PFSK-1 (cell line): ENCODE results near the gene FOXO6.

ENCODE experiments used
- FOXP2 ChIP-seq: optimal IDR thresholded peaks from 2 replicates; pipeline ENCODE3; 2011; ENCODE audit warnings: borderline replicate concordance, control low read depth, inconsistent platforms; ENCODE audit not compliant: insufficient read depth; ENCODE audit errors: extremely low read length, extremely low read depth
- POLR2AphosphoS5 ChIP-seq: IDR thresholded peaks from 2 replicates; pipeline ENCODE4 v1.6.1; 2012; ENCODE audit warnings: low read depth, mild to moderate bottlenecking, control low read depth, low read length, moderate library complexity
- SIN3A ChIP-seq: IDR thresholded peaks from 2 replicates; pipeline ENCODE4 v1.6.1; 2012; ENCODE audit warnings: mild to moderate bottlenecking, low read length, moderate library complexity, borderline replicate concordance; ENCODE audit not compliant: insufficient read depth
- TAF1 ChIP-seq: IDR thresholded peaks from 2 replicates; pipeline ENCODE4 v1.6.1; 2012; ENCODE audit warnings: low read length, control low read depth, borderline replicate concordance; ENCODE audit not compliant: insufficient read depth
- TF ChIP-seq, protein P1 (sequence below), 2 experiments: IDR thresholded peaks; 2 replicates each; pipeline versions ENCODE4 v1.6.1 to v1.8.0; 2011 to 2012; ENCODE audit warnings: low read depth in 2 of 2, low read length in 2 of 2, control low read depth in 1 of 2, inconsistent platforms in 1 of 2, mild to moderate bottlenecking in 1 of 2, moderate library complexity in 1 of 2; ENCODE audit not compliant: insufficient read depth in 1 of 2

The FOXO6 gene

GRCh38 chr1:41408691-41409090, 47.5 kb downstream of the FOXO6 start:
- TF ChIP-seq POLR2AphosphoS5 (no peak), SIN3A (no peak), TAF1 (no peak), FOXP2 (no peak)
- TF ChIP-seq, protein P1, sequence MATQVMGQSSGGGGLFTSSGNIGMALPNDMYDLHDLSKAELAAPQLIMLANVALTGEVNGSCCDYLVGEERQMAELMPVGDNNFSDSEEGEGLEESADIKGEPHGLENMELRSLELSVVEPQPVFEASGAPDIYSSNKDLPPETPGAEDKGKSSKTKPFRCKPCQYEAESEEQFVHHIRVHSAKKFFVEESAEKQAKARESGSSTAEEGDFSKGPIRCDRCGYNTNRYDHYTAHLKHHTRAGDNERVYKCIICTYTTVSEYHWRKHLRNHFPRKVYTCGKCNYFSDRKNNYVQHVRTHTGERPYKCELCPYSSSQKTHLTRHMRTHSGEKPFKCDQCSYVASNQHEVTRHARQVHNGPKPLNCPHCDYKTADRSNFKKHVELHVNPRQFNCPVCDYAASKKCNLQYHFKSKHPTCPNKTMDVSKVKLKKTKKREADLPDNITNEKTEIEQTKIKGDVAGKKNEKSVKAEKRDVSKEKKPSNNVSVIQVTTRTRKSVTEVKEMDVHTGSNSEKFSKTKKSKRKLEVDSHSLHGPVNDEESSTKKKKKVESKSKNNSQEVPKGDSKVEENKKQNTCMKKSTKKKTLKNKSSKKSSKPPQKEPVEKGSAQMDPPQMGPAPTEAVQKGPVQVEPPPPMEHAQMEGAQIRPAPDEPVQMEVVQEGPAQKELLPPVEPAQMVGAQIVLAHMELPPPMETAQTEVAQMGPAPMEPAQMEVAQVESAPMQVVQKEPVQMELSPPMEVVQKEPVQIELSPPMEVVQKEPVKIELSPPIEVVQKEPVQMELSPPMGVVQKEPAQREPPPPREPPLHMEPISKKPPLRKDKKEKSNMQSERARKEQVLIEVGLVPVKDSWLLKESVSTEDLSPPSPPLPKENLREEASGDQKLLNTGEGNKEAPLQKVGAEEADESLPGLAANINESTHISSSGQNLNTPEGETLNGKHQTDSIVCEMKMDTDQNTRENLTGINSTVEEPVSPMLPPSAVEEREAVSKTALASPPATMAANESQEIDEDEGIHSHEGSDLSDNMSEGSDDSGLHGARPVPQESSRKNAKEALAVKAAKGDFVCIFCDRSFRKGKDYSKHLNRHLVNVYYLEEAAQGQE (IDR thresholded peaks at IDR 0.05; ENCODE audit: insufficient read depth in 1 of 2, low read depth in 2 of 2, low read length in 2 of 2): no peak

DNA sequence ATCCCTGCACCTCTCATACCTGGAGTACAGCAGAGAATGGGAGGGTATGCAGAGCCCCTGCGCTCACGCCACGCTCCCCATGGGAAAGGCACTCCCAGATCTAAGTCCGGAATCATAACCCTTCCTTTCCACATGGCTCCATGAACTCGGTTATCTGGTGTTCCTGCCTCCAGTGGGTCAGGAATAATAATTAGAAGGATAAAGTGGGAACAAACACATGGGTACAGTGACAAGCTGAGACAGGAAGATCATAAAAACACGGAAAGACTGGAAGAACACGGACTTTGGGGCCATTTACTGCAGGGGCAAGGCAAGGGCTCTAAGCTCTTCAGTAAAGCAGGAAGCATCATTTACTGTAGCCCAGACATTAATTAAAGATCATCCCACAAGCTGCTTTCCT, 48.6 kb downstream of the FOXO6 start:
- no peak for TF ChIP-seq POLR2AphosphoS5
- TF ChIP-seq, protein P1 (IDR thresholded peaks at IDR 0.05; ENCODE audit: insufficient read depth in 1 of 2, low read depth in 2 of 2, low read length in 2 of 2): no peak
- TF ChIP-seq FOXP2: no peak
- no peak for TF ChIP-seq SIN3A
- no peak for TF ChIP-seq TAF1

- TF ChIP-seq SIN3A (no peak), POLR2AphosphoS5 (no peak), FOXP2 (no peak), TAF1 (no peak)
- TF ChIP-seq, protein P1 (IDR thresholded peaks at IDR 0.05; ENCODE audit: insufficient read depth in 1 of 2, low read depth in 2 of 2, low read length in 2 of 2): no peak
These were observed 49.2 kb downstream of the FOXO6 start for GRCh38 chr1:41410462-41410861.

DNA sequence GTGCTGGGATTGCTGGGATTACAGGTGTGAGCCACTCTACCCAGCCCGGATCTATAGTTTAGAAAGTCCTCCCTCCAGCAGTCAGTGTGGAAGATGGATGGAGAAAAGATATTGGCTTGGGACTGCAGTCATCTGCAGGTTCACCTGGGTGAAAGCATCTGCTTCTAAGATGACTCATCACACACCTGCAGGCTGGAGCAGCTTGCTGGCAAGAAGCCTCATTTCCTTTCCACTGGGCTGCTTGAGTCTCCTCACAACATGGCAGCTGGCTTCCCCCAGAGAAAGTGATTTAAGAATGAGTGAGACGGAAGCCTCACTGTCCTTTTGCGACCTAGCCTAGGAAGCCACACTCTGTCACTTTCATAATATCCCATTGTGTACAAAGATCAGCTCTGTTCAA, 50.0 kb downstream of the FOXO6 start:
- TF ChIP-seq FOXP2 (no peak), TAF1 (no peak), SIN3A (no peak), POLR2AphosphoS5 (no peak)
- TF ChIP-seq, protein P1 (IDR thresholded peaks at IDR 0.05; ENCODE audit: insufficient read depth in 1 of 2, low read depth in 2 of 2, low read length in 2 of 2): no peak

DNA sequence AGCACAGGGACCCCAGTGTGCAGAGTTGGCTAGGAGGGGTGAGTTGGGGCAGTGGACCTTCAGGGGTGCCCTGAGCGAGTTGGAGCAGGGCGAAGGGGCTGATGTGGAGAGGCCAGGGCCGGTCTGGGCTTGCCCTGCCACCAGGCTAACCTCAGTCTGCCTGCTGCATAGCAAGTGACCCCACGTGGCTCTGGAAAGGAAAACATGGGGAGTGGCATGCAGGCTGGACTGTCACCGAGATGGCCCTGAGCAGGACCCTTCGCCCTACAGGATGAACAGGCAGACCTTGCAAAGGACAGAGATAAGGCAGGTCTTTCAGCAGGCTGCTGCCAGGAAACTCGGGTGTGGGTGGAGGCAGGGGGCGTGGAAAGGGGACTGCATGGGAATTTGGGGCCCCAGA, 51.5 kb downstream of the FOXO6 start:
- no peak for TF ChIP-seq SIN3A
